ENCODE results near the gene TRIM24.

TRIM24 gene

DNA sequence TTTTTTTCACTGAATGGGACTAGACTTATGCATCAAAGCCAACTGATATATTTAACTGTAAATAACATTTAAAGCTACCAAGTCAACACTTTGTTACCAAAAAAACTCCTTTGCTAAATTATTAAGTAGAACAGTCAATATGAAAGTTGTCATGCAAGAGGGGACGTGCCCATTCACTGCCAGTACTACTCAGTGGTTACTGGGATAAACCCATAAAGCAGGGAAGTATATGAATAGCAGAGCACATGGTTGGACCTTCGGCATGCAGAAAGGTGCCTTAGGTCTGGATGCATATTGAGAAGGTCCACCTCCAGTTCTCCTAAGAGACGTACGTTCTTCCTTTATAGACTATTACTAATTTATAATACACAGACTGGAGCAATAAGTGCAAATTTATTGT lies 121.0 kb downstream of the TRIM24 start:
- H2AFZ ChIP-seq (ENCODE audit: low read length), result no peak overlapping the region
- peaks cover 92% of the 10 kb centered on the region for H3K36me3 ChIP-seq (ENCODE audit: insufficient read depth, low read length)
- H4K20me1 ChIP-seq (ENCODE audit: insufficient read depth, low read length, poor library complexity, severe bottlenecking), result no peaks in the 10 kb centered on the region
- no peaks in the 10 kb centered on the region for H3F3A ChIP-seq (ENCODE audit: low read depth)
- H3K9me3 ChIP-seq (ENCODE audit: insufficient read depth, low read depth, low read length), result no peaks in the 10 kb centered on the region
- no peak overlapping the region for H3K9ac ChIP-seq (ENCODE audit: low read depth, low read length, poor library complexity, severe bottlenecking)
- H3K4me2 ChIP-seq (ENCODE audit: low read depth, low read length, poor library complexity, severe bottlenecking), result no peak overlapping the region
- H3K9me2 ChIP-seq (replicated peaks; ENCODE audit: low read depth, low read length), result no peaks in the 10 kb centered on the region
- no peaks in the 10 kb centered on the region for H3K4me1 ChIP-seq (ENCODE audit: insufficient read depth, low read length, poor library complexity, severe bottlenecking)
- no peak for TF ChIP-seq EZH2phosphoT487 (IDR thresholded peaks at IDR 0.05; ENCODE audit: borderline replicate concordance)
- TF ChIP-seq, protein P1, sequence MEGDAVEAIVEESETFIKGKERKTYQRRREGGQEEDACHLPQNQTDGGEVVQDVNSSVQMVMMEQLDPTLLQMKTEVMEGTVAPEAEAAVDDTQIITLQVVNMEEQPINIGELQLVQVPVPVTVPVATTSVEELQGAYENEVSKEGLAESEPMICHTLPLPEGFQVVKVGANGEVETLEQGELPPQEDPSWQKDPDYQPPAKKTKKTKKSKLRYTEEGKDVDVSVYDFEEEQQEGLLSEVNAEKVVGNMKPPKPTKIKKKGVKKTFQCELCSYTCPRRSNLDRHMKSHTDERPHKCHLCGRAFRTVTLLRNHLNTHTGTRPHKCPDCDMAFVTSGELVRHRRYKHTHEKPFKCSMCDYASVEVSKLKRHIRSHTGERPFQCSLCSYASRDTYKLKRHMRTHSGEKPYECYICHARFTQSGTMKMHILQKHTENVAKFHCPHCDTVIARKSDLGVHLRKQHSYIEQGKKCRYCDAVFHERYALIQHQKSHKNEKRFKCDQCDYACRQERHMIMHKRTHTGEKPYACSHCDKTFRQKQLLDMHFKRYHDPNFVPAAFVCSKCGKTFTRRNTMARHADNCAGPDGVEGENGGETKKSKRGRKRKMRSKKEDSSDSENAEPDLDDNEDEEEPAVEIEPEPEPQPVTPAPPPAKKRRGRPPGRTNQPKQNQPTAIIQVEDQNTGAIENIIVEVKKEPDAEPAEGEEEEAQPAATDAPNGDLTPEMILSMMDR (conservative IDR thresholded peaks at IDR 0.05; ENCODE audit: low read length), result no peak
- H3K4me3 ChIP-seq (ENCODE audit: low read length, poor library complexity, severe bottlenecking), result no peak overlapping the region
- H3K79me2 ChIP-seq (ENCODE audit: insufficient read depth, low read length), result no peaks in the 10 kb centered on the region
- H3K27me3 ChIP-seq (ENCODE audit: insufficient read depth, low read length, poor library complexity, severe bottlenecking), result no peaks in the 10 kb centered on the region

DNA sequence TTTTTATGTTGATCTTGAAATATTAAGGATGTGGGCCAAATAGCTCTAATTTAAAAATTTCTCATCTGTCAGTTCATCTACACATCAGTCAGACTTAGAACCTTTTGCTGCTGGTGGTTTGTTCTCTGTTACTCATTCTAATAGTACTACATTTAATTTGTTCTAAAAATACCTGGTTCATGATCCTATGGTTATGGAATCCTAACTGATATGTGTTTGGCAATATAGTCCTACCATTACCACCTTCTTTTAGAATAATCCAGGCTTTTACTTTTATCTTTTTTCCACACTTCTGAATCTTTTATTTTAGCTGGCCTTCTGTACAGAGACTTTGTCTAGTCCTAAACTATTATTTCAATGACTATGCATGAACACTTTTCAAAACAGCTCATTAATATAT lies 124.2 kb downstream of the TRIM24 start:
- Histone ChIP-seq H3K4me1 (ENCODE audit: insufficient read depth, low read length, poor library complexity, severe bottlenecking) (no peaks in the 10 kb centered on the region), H3K36me3 (ENCODE audit: insufficient read depth, low read length) (peaks cover 79% of the 10 kb centered on the region), H3K4me2 (ENCODE audit: low read depth, low read length, poor library complexity, severe bottlenecking) (no peak overlapping the region), H3K9me2 (replicated peaks; ENCODE audit: low read depth, low read length) (no peaks in the 10 kb centered on the region), H3K27me3 (ENCODE audit: insufficient read depth, low read length, poor library complexity, severe bottlenecking) (no peaks in the 10 kb centered on the region), H4K20me1 (ENCODE audit: insufficient read depth, low read length, poor library complexity, severe bottlenecking) (no peaks in the 10 kb centered on the region), H3K9ac (ENCODE audit: low read depth, low read length, poor library complexity, severe bottlenecking) (no peak overlapping the region), H3F3A (ENCODE audit: low read depth) (no peaks in the 10 kb centered on the region), H3K79me2 (ENCODE audit: insufficient read depth, low read length) (no peaks in the 10 kb centered on the region), H3K4me3 (ENCODE audit: low read length, poor library complexity, severe bottlenecking) (no peak overlapping the region), H2AFZ (ENCODE audit: low read length) (no peak overlapping the region), H3K9me3 (ENCODE audit: insufficient read depth, low read depth, low read length) (no peaks in the 10 kb centered on the region)
- TF ChIP-seq, protein P1 (conservative IDR thresholded peaks at IDR 0.05; ENCODE audit: low read length), result no peak
- no peak for TF ChIP-seq EZH2phosphoT487 (IDR thresholded peaks at IDR 0.05; ENCODE audit: borderline replicate concordance)

- H3K36me3 ChIP-seq (ENCODE audit: insufficient read depth, low read length), result peaks cover 75% of the 10 kb centered on the region
- no peak overlapping the region for H3K4me2 ChIP-seq (ENCODE audit: low read depth, low read length, poor library complexity, severe bottlenecking)
- TF ChIP-seq EZH2phosphoT487 (IDR thresholded peaks at IDR 0.05; ENCODE audit: borderline replicate concordance), result no peak
- TF ChIP-seq, protein P1 (conservative IDR thresholded peaks at IDR 0.05; ENCODE audit: low read length), result no peak
- no peak overlapping the region for H2AFZ ChIP-seq (ENCODE audit: low read length)
- H3K9me2 ChIP-seq (replicated peaks; ENCODE audit: low read depth, low read length), result no peaks in the 10 kb centered on the region
- H3K27me3 ChIP-seq (ENCODE audit: insufficient read depth, low read length, poor library complexity, severe bottlenecking), result no peaks in the 10 kb centered on the region
- no peaks in the 10 kb centered on the region for H4K20me1 ChIP-seq (ENCODE audit: insufficient read depth, low read length, poor library complexity, severe bottlenecking)
- no peaks in the 10 kb centered on the region for H3K4me1 ChIP-seq (ENCODE audit: insufficient read depth, low read length, poor library complexity, severe bottlenecking)
- no peaks in the 10 kb centered on the region for H3F3A ChIP-seq (ENCODE audit: low read depth)
- no peak overlapping the region for H3K9ac ChIP-seq (ENCODE audit: low read depth, low read length, poor library complexity, severe bottlenecking)
- no peaks in the 10 kb centered on the region for H3K79me2 ChIP-seq (ENCODE audit: insufficient read depth, low read length)
- H3K4me3 ChIP-seq (ENCODE audit: low read length, poor library complexity, severe bottlenecking), result no peak overlapping the region
- H3K9me3 ChIP-seq (ENCODE audit: insufficient read depth, low read depth, low read length), result no peaks in the 10 kb centered on the region
Measured at GRCh38 chr7:138584696-138585095, 124.6 kb downstream of the TRIM24 start.
